ENCODE results near the gene IFT81. TPM values are rescaled to one million over a fixed set of nuclear protein-coding genes. Genes with fewer than 3 reads are reported as not detected.

Gene IFT81
- total RNA-seq, 1 experiment from 2014 or later, result 15.5 TPM

DNA sequence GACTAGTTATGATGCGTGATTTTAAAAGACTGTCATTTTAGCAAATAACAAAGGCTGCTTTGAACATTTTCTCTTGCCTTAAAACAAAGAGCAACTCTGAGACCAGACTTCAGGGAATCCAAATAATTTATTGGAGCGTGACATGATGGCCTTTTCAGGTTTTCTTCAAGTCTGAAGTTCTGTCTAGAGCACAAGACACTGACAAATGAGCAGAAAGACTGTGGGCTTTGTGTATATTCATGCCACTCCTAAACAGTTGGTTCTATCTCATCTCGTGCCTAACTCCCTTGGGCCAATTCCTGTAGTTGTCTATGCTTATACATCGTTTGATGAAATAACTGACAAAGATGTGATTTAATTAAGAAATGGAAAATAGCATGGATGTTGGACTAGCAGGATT, 47.5 kb downstream of the IFT81 start:
- no peak for DNase-seq (ENCODE audit: low read depth, low spot score)
- no peak for ATAC-seq

GRCh38 chr12:110174373-110174996, 50.3 kb downstream of the IFT81 start:
- DNase-seq (ENCODE audit: low read depth, low spot score) (no peak), ATAC-seq (no peak)
- intact Hi-C loops (cut with micrococcal nuclease; ENCODE audit: unreplicated experiment) (no loop called here), in situ Hi-C loops (cut with HindIII; ENCODE audit: low pct_unique_long_range_greater_than_20kb, low sequenced_read_pairs) (no loop called here)
- Histone ChIP-seq H3K4me1 (ENCODE audit: control insufficient read depth, insufficient read depth, low read length) (no peaks in the 10 kb centered on the region), H3K9me3 (ENCODE audit: control insufficient read depth, insufficient read depth, low read depth, low read length) (no peaks in the 10 kb centered on the region), H3K27ac (ENCODE audit: low read length) (no peak overlapping the region), H3K36me3 (ENCODE audit: control insufficient read depth, insufficient read depth, low read length) (no peaks in the 10 kb centered on the region), H3K27me3 (ENCODE audit: control insufficient read depth, insufficient read depth, low read length) (no peaks in the 10 kb centered on the region), H3K4me3 (ENCODE audit: low read depth in 2 of 2, low read length in 2 of 2) (no peak overlapping the region)
- CTCF ChIA-PET, result interaction anchor here (0.8 kb wide), 1 partner anchor 276 kb away, joined by 6 read pairs; the partner anchor contains the start of gene ARPC3
- TF ChIP-seq POLR2AphosphoS5 (IDR thresholded peaks at IDR 0.05; ENCODE audit: low read depth, low read length), result no peak
- TF ChIP-seq TCF7L2 (IDR thresholded peaks at IDR 0.05; ENCODE audit: low read depth, low read length), result no peak
- no peak for TF ChIP-seq SIN3A (IDR thresholded peaks at IDR 0.05; ENCODE audit: borderline replicate concordance, insufficient read depth, low read depth, low read length)
- TF ChIP-seq, protein P1, sequence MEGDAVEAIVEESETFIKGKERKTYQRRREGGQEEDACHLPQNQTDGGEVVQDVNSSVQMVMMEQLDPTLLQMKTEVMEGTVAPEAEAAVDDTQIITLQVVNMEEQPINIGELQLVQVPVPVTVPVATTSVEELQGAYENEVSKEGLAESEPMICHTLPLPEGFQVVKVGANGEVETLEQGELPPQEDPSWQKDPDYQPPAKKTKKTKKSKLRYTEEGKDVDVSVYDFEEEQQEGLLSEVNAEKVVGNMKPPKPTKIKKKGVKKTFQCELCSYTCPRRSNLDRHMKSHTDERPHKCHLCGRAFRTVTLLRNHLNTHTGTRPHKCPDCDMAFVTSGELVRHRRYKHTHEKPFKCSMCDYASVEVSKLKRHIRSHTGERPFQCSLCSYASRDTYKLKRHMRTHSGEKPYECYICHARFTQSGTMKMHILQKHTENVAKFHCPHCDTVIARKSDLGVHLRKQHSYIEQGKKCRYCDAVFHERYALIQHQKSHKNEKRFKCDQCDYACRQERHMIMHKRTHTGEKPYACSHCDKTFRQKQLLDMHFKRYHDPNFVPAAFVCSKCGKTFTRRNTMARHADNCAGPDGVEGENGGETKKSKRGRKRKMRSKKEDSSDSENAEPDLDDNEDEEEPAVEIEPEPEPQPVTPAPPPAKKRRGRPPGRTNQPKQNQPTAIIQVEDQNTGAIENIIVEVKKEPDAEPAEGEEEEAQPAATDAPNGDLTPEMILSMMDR (IDR thresholded peaks at IDR 0.05), result no peak
- no peak for TF ChIP-seq REST (IDR thresholded peaks at IDR 0.05; ENCODE audit: insufficient read depth in 1 of 2, low read depth in 2 of 2, low read length in 1 of 2)
- POLR2A ChIA-PET, result no interaction called here
- no TSS peak for BruUV-seq (replicated peaks)

More for the DNA sequence above, 47.5 kb downstream of the IFT81 start:
- in situ Hi-C loops (cut with HindIII; ENCODE audit: low pct_unique_long_range_greater_than_20kb, low sequenced_read_pairs) (no loop called here), intact Hi-C loops (cut with micrococcal nuclease; ENCODE audit: unreplicated experiment) (no loop called here)
- BruUV-seq (replicated peaks), result no TSS peak
- Histone ChIP-seq H3K4me3 (ENCODE audit: low read depth in 2 of 2, low read length in 2 of 2) (no peak overlapping the region), H3K27ac (ENCODE audit: low read length) (no peak overlapping the region), H3K9me3 (ENCODE audit: control insufficient read depth, insufficient read depth, low read depth, low read length) (no peaks in the 10 kb centered on the region), H3K36me3 (ENCODE audit: control insufficient read depth, insufficient read depth, low read length) (no peaks in the 10 kb centered on the region), H3K27me3 (ENCODE audit: control insufficient read depth, insufficient read depth, low read length) (no peaks in the 10 kb centered on the region), H3K4me1 (ENCODE audit: control insufficient read depth, insufficient read depth, low read length) (no peaks in the 10 kb centered on the region)
- ChIA-PET POLR2A (no interaction called here), CTCF (no interaction called here)
- TF ChIP-seq SIN3A (IDR thresholded peaks at IDR 0.05; ENCODE audit: borderline replicate concordance, insufficient read depth, low read depth, low read length) (no peak), TCF7L2 (IDR thresholded peaks at IDR 0.05; ENCODE audit: low read depth, low read length) (no peak), POLR2AphosphoS5 (IDR thresholded peaks at IDR 0.05; ENCODE audit: low read depth, low read length) (no peak), REST (IDR thresholded peaks at IDR 0.05; ENCODE audit: insufficient read depth in 1 of 2, low read depth in 2 of 2, low read length in 1 of 2) (no peak)
- TF ChIP-seq, protein P1 (IDR thresholded peaks at IDR 0.05), result no peak

Measured in Panc1 (cell line).